ENCODE results near the gene IFT43. TPM values are rescaled to one million over a fixed set of nuclear protein-coding genes. Genes with fewer than 3 reads are reported as not detected.

IFT43 gene
- polyA plus RNA-seq, 4 donors = 28.3 to 51.5 (median 42.0) TPM

Other genes starting within 250 kb of the IFT43 start
- 100 to 1,000 TPM in 1 of 4 donors, 10 to 100 TPM in 3; 16.4 to 135 (median 19.9) TPM for gene TGFB3, start 3.8 kb upstream of the IFT43 start, polyA plus RNA-seq (ENCODE audit: insufficient read length in 4 of 4)
- gene GPATCH2L, start 166.2 kb downstream of the IFT43 start, polyA plus RNA-seq (ENCODE audit: insufficient read length in 4 of 4) = 10 to 100 TPM; 32.8 to 38.9 (median 37.7) TPM

Data from left renal pelvis (tissue), 4 donors.